HG03354 (cell line): Measurements from ENCODE around the gene SETD3.

Experiments
- ATAC-seq: cut with Tn5 transposase; IDR thresholded peaks from one replicate; pipeline ENCODE4 v1.9.1; 2021; ENCODE audit warnings: mild to moderate bottlenecking; ENCODE audit not compliant: unreplicated experiment, poor library complexity, severe bottlenecking

SETD3 gene

DNA sequence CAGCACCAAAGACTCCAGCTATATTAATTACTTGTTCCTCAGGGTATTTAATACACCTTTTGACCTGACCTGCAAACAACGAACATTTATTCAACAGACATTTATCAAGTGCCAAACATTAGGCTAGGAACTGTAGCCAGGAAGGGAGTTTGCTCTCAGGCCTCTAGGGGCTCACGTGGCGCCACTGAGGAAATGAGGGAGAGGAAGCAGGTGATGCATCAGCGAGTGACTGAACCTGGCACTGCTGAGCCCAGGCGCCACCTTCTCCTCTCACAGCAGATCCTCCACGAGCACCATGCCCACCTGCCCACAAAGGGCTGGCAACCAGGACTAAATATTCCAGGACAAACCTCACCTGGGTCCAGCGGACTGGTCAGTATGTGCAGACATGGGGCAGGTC is 50.2 kb downstream of the SETD3 start:
- peak; percentile 80 for ATAC-seq

GRCh38 chr14:99427632-99428300 is 52.9 kb downstream of the SETD3 start:
- no peak for ATAC-seq

GRCh38 chr14:99426813-99427346 is 53.8 kb downstream of the SETD3 start:
- ATAC-seq, result no peak

GRCh38 chr14:99426265-99426664 is 54.4 kb downstream of the SETD3 start:
- ATAC-seq, result no peak

- no peak for ATAC-seq
Measured at GRCh38 chr14:99425272-99425681, 55.4 kb downstream of the SETD3 start.

- no peak for ATAC-seq
Measured at GRCh38 chr14:99424306-99424877, 56.3 kb downstream of the SETD3 start.

DNA sequence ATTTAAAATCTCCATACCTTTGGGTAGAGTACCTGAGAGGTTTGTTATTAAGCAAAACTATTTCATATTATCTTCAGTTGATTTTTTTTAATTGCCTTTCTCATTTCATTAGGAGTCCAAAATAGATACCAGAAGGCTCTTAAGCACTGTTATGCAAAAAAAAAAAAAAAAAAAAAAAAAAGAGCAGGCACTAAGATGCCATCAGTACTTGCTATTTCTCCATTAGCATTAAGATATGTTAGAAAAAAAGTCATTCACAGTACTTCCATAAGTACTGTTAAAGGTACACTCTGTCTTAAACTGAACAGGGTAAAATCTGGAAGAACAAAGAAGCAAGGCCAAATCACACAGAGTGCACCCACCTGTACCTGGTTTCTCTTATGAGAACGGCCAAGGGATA is 57.2 kb downstream of the SETD3 start:
- ATAC-seq, result no peak

DNA sequence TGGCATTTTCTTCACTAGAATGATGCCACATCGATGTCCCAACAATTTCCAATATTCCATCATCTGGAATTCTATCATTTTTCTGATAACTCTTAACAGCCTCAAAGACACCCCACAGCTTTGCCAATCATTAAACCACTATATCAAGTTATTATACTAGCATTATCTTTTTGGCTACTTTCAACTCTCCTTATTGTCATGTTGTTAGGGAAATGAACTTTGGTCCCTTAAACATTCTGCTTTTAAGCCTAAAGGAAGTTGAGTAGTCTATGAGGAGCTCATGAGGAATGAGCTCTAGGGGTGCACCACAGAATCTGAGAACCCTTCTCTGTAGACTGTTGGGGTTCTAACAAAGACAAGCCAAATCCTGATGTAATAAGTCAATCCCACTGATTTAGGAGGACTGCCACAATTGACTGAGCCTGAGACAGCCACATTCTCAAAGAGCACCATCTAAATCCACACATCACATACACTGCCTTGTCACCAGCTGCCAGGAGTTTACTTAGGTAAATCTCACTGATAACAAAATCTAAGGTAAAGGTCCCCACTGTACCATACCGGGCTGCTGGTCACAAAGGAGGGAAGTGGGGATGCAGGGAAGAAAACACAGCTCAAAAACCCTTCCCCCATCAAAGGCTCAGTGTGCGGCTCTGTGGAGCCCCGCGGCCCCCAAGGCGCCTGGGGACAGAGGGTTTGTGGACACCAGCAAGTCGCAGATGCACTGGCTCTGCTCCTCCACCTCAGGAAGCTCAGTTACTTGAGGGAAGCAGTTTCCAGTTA is 58.2 kb downstream of the SETD3 start:
- ATAC-seq, result no peak

- no peak for ATAC-seq
Measured at GRCh38 chr14:99420711-99421110, 59.9 kb downstream of the SETD3 start.

DNA sequence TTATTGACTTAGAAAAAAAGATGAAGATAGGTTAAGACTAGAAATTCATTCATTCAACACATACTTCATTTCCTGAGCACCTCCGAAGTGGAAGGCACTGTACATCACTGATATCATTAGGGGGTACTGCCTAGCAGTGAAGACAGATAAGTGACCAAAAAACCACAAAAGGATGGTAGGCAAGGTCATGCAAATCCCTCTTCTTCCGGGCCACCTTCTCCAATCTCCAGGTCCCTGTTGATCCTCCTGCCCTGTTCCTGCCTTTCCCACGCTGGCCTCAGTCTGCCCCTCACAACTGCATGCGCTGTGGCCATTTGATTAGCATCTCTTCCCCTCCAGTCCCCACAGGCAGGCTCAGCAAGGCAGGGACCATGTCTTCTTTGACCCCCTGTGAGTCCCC is 60.8 kb downstream of the SETD3 start:
- ATAC-seq, result no peak

GRCh38 chr14:99418242-99418641 is 62.4 kb downstream of the SETD3 start:
- ATAC-seq, result no peak

GRCh38 chr14:99416909-99417308 is 63.8 kb downstream of the SETD3 start:
- ATAC-seq, result no peak

- ATAC-seq, result peak; percentile 97
Measured at GRCh38 chr14:99415496-99416281, 65.0 kb downstream of the SETD3 start.

DNA sequence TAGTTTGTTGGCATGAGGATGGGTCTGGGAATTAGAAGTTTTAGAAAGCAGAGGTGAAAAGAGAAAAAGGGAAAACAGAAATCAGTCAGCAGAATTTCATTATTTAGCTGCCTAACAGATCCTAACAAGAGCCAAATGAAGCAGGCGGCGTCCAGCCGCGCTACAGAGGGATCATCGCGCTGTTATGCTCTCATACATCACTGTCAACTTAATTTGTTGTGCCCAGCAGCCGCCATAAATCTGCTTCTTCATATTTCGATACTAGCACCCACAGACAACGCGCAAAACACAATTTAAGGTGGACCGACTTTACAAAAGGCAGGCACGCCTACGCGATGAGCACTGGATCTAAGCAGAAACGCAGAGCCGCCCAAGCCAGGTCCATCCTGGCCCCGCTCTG is 66.7 kb downstream of the SETD3 start:
- ATAC-seq, result no peak

- no peak for ATAC-seq
Measured at GRCh38 chr14:99413172-99413571, 67.5 kb downstream of the SETD3 start.

DNA sequence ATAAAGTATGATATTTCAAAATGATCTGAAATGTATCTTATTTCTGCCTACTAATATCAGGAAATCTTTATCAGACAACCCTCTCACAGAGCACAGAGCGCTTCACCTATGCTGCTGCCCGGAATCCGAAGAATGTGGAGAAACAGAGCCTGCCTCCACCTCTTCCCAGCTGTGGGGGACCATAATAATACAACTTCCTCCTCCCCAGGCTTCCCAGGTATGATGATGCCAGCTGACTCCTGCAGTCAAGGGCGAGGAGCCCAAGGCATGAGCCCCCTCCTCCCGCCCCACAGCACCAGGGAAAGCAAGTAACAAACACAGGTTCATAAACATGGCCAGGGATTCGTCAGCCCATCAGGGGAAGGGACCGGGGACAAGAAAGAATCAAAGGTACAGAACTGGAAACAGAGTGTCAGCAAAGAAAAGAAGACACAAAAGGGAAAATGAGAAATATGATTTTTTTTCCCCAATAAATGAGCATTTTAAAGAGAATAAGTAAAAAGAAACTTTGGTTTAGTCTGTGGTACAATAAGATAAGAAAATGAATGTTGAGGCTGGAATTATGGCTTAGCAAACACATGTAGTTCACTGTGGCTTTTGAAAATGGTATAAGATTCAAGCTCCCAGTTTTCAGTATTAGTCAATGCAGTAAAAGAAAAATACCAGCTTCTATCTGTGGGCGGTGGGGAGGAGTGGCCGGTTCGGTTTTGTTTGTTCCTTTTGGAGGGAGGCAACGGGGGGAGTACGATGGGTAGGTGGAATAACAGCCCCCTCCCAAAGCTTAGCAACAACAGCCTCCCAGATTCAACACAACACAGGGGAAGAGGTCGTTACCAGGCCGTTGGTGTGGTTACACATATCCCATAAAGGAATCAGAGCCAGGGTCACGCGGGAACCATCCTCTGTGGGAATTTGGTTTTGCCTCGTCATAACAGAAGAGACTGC is 68.3 kb downstream of the SETD3 start:
- ATAC-seq, result no peak

DNA sequence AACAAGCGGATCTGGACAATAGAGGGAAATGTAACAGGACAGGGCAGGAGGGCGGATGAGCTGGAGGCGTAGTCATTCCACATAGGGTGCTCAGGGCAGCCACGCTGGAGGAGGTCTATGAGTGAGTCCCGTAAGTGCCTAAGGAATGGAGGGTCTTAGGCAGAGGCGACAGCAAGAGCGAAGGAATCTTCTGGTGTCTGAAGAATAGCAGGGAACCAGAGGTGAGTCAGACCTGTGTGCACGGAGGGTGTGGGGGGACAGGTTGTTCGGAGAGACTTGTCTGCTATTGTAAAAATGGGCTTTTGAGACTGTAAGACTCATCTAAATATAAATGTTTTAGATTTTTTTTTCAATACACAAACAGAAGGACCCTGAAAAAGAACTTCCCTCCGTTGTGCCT is 70.6 kb downstream of the SETD3 start:
- no peak for ATAC-seq

GRCh38 chr14:99408971-99409289 is 71.7 kb downstream of the SETD3 start:
- ATAC-seq, result no peak

- no peak for ATAC-seq
Measured at GRCh38 chr14:99408286-99408970, 72.2 kb downstream of the SETD3 start.
